Measurements from ENCODE around the gene FBP1.

DNA sequence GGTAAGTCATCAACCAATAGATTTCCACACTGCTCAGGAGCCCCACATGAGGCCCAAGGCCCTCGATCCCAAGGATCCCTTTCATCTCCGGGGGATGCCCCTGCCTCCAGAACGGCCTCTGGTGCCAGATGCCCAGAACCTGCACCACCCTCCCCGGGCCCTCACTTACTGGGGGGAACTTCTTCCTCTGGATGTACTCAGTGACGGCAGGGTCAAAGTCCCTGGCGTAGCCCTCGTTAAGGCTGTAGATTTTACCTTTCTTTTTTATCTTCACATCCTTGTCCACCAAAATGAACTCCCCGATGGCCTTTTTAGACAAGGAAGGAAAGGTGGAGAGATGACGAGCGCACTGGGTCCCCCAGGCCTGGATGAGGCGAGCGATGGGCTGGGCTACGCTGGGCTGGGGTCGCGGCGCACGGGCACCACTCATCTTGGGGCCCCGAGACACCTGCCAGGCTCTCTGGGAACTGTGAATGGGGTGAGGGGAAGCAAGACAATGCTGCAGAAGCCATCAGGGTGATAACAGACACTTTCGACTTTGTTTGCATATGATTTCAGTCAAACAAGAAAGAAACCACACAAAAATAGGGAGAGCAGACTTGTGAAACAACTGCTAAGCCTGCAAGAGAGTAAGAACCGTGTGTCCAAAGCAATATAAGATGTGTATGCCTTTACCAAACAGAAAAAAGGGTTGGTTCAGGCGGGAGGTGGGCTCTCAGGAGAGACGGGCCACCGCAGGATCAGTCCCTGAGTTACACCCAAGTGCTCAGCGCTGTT lies 32.5 kb downstream of the FBP1 start:
- TF ChIP-seq, protein P1, sequence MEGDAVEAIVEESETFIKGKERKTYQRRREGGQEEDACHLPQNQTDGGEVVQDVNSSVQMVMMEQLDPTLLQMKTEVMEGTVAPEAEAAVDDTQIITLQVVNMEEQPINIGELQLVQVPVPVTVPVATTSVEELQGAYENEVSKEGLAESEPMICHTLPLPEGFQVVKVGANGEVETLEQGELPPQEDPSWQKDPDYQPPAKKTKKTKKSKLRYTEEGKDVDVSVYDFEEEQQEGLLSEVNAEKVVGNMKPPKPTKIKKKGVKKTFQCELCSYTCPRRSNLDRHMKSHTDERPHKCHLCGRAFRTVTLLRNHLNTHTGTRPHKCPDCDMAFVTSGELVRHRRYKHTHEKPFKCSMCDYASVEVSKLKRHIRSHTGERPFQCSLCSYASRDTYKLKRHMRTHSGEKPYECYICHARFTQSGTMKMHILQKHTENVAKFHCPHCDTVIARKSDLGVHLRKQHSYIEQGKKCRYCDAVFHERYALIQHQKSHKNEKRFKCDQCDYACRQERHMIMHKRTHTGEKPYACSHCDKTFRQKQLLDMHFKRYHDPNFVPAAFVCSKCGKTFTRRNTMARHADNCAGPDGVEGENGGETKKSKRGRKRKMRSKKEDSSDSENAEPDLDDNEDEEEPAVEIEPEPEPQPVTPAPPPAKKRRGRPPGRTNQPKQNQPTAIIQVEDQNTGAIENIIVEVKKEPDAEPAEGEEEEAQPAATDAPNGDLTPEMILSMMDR (IDR thresholded peaks at IDR 0.05) = no peak
- no peak for TF ChIP-seq POLR2A (IDR thresholded peaks at IDR 0.05)

Measured in body of pancreas (tissue), 4 donors.